ENCODE data around the gene DTX2. TPM values are rescaled to one million over a fixed set of nuclear protein-coding genes. Genes with fewer than 3 reads are reported as not detected.
"Not testable (repeated sequence)": the region's sequence is repeated elsewhere in the genome, so short reads cannot be mapped to it uniquely, and the experiment has no call there.

Gene DTX2
- total and polyA plus RNA-seq, 3 experiments from 2014 or later = 15.7 to 23.4 (median 17.9) TPM

DNA sequence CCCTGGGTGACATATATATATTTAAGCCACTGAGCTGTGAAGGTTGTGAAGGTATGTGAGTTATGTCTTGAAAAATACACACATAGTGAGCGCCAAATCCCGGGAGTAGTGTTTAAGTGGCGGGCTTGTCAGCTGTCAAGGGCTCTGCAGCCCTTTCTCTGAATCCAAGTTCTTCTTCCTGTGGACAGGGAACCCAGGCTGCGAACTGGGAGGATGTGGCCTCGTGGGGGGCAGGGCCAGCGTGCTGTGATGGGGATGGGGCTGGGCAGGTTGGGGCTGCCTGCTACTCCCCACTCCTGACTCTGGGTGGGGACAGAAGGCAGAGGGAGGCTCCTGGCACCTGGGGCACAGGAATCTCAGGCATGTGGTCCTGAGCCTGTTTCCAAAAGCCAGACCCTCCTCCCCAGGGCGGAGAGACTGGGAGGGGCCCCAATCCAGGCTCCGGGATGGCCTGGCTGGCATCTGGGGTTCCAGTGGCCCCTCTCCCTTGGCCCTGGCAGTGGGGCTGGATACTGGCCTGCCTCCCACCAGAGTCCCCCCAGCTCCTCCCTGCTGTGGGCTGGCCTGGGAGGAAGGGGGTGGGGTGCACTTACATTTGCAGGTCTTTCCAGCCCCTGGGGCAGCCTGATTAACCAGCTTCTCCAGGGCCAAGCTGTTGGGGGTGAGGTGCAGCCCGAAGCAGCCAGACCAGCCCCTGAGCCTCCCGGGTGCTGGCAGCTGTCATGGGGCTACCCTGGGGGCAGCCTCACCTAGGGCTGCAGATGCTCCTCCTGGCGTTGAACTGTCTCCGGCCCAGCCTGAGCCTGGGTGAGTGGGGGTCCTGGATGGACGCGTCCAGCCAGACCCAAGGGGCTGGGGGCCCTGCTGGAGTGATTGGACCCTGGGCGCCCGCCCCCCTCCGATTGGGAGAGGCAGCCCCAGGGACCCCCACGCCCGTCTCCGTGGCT is 48.7 kb downstream of the DTX2 start, which contains the start of gene UPK3B:
UPK3B (plus strand) TSS at position 622 of the 947 bp plus-strand sequence; CDS start at position 723, 101 bp downstream.
- POLR2A ChIA-PET = no interaction called here
- peak within 1 kb of the TSS in 1 of 8 donors; percentile 38 for H3K27ac Mint-ChIP-seq

DNA sequence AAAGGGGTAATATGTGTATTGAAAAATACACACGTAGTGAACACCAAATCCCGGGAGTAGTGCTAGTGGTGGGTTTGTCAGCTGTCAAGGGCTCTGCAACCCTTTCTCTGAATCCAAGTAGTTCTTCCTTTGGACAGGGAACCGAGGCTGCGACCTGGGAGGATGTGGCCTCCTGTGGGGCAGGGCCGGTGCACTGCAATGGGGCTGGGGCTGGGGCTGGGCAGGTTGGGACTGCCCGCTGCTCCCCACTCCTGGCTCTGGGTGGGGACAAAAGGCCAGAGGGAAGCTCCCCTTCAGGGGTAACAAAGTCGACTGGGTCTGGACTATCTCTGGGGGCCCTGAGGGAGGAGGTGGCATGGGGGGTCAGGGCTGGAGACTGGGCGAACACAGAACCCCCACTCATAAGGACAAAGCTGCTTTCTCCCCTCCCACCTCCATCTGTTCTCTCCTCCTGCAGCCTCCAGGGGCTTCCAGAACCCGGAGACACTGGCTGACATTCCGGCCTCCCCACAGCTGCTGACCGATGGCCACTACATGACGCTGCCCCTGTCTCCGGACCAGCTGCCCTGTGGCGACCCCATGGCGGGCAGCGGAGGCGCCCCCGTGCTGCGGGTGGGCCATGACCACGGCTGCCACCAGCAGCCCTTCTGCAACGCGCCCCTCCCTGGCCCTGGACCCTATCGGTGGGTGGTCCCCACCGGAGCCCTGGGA is 49.8 kb downstream of the DTX2 start:
- H3K4me3 Mint-ChIP-seq; H3K9me3 Mint-ChIP-seq; H3K36me3 Mint-ChIP-seq; H3K4me1 ChIP-seq (ENCODE audit: insufficient read depth, low read length); H3K36me3 ChIP-seq (ENCODE audit: insufficient read depth, low read length); H3K27ac ChIP-seq (ENCODE audit: low read depth, low read length); DNase-seq; H3K27me3 ChIP-seq (ENCODE audit: insufficient read depth, low read length, poor library complexity, severe bottlenecking); H3K9me3 ChIP-seq (ENCODE audit: low read length); H3K4me3 ChIP-seq (ENCODE audit: low read length); H3K27me3 Mint-ChIP-seq; H3K27ac Mint-ChIP-seq; H3K4me1 Mint-ChIP-seq; CTCF ChIA-PET; POLR2A ChIA-PET: not testable (repeated sequence)

More for the DNA sequence above, 48.7 kb downstream of the DTX2 start, which contains the start of gene UPK3B:
- CTCF ChIA-PET = no interaction called here
- Mint-ChIP-seq H3K36me3 (peaks cover 0 to 10% (median 3%) of the 10 kb centered on the region in 3 donors), H3K27me3 (peaks cover 0 to 3% of the 10 kb centered on the region in 2 donors), H3K4me3 (no peak within 1 kb of the TSS), H3K9me3 (no peaks in the 10 kb centered on the region), H3K4me1 (no peaks in the 10 kb centered on the region)
- Histone ChIP-seq H3K27me3 (ENCODE audit: insufficient read depth, low read length, poor library complexity, severe bottlenecking) (no peaks in the 10 kb centered on the region), H3K4me3 (ENCODE audit: low read length) (no peak within 1 kb of the TSS), H3K36me3 (ENCODE audit: insufficient read depth, low read length) (no peaks in the 10 kb centered on the region), H3K27ac (ENCODE audit: low read depth, low read length) (no peak within 1 kb of the TSS), H3K9me3 (ENCODE audit: low read length) (no peaks in the 10 kb centered on the region), H3K4me1 (ENCODE audit: insufficient read depth, low read length) (no peaks in the 10 kb centered on the region)
- no peak for DNase-seq

DNA sequence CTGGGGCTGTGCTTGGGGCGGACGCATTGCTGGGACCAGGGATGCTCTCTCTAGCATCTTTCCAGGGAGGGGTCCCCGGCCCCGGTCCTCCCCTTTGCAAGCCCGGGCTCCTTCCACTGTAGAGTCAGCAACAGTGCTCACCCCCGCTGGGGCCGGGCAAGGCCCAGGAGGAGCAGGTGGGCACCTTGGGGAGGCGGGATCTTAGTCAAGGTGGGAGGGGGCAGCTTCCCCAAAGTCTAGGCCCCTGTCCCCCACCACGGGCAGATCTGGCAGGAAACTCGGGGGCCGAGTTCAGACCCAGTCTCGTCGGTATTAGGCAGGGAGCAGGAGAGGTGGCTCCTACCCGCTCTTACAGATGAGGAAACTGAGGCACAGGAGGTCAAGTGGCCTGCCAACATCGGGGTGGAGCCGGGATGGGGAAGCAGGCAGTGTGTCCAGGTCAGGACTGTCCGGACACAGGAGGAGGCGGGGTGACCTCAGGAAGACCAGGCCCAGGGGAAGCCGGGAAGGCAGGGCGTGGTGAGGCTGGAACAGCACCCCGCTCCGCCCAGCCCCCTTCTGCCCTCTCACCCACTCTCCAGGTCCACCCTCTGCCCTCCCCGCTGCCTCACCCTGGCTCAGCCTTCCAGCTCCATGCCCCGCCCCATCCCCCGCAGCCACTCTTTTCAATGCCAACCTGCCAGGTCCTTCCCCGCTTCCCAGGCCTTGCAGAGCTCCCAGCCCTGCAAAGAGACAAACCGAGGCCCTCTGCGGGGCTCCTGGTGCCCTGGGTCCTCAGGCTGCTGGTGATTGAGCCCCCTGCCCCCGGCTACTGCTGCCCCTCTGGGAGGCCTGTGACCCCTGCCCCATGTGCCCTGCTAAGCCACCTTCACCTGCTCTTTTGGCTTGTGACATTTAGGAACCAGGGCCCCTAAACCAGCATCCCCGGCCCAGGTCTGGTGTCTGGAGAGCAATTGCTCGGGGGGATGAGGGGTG is 50.7 kb downstream of the DTX2 start:
- POLR2A ChIA-PET; H3K9me3 Mint-ChIP-seq; H3K27me3 ChIP-seq (ENCODE audit: insufficient read depth, low read length, poor library complexity, severe bottlenecking); DNase-seq; H3K36me3 Mint-ChIP-seq; CTCF ChIA-PET; H3K4me3 Mint-ChIP-seq; H3K4me1 Mint-ChIP-seq; H3K4me3 ChIP-seq (ENCODE audit: low read length); H3K36me3 ChIP-seq (ENCODE audit: insufficient read depth, low read length); H3K9me3 ChIP-seq (ENCODE audit: low read length); H3K27me3 Mint-ChIP-seq; H3K4me1 ChIP-seq (ENCODE audit: insufficient read depth, low read length); H3K27ac Mint-ChIP-seq; H3K27ac ChIP-seq (ENCODE audit: low read depth, low read length): not testable (repeated sequence)

DNA sequence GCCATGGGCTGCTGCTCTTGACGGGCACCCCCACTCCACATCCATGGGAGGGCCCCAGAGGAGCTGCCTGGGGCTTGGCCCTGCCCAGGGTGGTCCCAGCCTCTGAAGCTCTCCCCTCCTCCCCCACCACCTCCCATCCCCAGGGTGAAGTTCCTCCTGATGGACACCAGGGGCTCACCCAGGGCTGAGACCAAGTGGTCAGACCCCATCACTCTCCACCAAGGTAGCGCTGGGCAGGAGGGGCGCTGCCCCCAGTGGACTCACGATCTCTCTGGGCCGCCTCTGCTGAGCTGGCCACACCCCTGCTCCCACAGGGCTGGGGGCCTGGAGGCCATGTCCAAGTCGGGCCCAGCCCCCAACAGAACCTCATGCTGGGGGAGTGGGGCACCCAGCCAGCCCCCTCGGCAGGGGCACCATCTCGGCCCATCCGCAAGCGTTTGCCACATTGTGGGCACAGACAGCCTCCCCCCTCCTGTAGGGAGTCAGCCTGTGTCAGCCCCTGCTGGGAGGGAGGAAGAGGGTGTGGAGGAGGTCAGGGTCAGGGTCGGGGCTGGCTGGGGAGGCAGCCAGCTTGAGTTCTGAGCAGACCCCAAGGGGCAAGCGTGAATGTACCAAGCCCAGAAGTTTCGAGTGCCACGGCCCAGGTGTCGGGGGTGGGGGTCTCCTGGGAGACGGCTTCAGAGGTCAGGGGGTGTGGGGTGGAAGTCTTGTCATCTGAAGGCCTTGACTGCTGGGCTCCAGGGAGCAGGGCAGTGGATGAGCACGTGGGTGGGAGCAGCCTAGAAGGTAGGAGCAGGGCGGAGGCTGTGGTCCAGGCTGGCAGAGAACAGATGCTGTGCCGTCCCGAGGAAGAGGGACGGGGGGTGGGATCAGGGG is 51.7 kb downstream of the DTX2 start:
- ChIA-PET CTCF (no interaction called here), POLR2A (no interaction called here)
- Mint-ChIP-seq H3K9me3 (no peaks in the 10 kb centered on the region), H3K27ac (no peak overlapping the region), H3K27me3 (peaks cover 0 to 4% of the 10 kb centered on the region in 2 donors), H3K4me3 (no peak overlapping the region), H3K36me3 (no peaks in the 10 kb centered on the region), H3K4me1 (no peaks in the 10 kb centered on the region)
- Histone ChIP-seq H3K36me3 (ENCODE audit: insufficient read depth, low read length) (no peaks in the 10 kb centered on the region), H3K9me3 (ENCODE audit: low read length) (no peaks in the 10 kb centered on the region), H3K4me3 (ENCODE audit: low read length) (no peak overlapping the region), H3K27ac (ENCODE audit: low read depth, low read length) (no peak overlapping the region), H3K27me3 (ENCODE audit: insufficient read depth, low read length, poor library complexity, severe bottlenecking) (no peaks in the 10 kb centered on the region), H3K4me1 (ENCODE audit: insufficient read depth, low read length) (no peaks in the 10 kb centered on the region)
- no peak for DNase-seq

DNA sequence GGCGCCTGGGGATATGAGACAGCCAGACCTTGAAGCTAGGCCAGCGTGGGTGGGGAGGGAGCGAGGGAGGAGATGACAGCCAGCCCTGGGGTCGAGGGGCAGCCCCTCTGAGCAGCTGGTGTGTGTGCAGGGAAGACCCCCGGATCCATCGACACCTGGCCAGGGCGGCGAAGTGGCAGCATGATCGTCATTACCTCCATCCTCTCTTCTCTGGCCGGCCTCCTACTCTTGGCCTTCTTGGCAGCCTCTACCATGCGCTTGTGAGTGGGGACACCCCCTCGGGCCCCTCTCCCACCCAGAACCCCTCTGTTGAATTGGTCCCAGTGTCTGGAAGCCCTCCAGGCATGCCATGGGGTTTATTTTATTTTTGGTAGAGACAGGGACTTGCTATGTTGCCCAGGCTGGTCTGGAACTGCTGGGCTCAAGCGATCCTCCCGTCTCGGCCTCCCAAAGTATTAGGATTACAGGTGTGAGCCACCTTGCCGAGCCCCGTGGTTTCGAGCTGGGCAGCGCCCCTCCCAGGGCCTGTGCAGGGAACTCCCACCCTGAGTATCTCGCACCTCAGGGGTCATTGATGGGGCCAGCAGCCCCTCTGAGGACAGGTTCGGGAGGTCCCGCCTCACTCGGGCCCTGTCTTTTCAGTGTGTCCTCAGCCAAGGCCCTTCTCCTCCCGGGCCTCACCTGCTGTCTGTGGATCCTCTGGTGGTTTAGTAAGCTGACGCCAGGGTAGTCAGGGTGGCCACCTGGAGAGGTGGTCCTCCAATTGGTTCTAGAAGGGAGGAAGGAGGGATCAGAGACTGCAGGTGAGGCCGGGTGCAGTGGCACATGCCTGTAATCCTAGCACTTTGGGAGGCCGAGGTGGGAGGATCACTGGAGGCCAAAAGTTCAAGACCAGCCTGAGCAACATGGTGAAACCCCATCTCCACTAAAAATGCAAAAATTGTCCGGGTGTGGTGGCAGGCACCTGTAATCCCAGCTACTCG is 52.6 kb downstream of the DTX2 start:
- H3K9me3 Mint-ChIP-seq = no peaks in the 10 kb centered on the region
- H3K27ac Mint-ChIP-seq = no peak overlapping the region
- no peaks in the 10 kb centered on the region for H3K36me3 Mint-ChIP-seq
- Histone ChIP-seq H3K27me3 (ENCODE audit: insufficient read depth, low read length, poor library complexity, severe bottlenecking) (no peaks in the 10 kb centered on the region), H3K9me3 (ENCODE audit: low read length) (no peaks in the 10 kb centered on the region), H3K27ac (ENCODE audit: low read depth, low read length) (no peak overlapping the region), H3K36me3 (ENCODE audit: insufficient read depth, low read length) (no peaks in the 10 kb centered on the region), H3K4me3 (ENCODE audit: low read length) (no peak overlapping the region), H3K4me1 (ENCODE audit: insufficient read depth, low read length) (no peaks in the 10 kb centered on the region)
- H3K27me3 Mint-ChIP-seq = peaks cover 0 to 4% of the 10 kb centered on the region in 2 donors
- POLR2A ChIA-PET = interaction anchor here (0.6 kb wide), 1 partner anchor 737 kb away, joined by 3 read pairs; no protein-coding TSS in a partner anchor
- no peak for DNase-seq
- CTCF ChIA-PET = no interaction called here
- no peaks in the 10 kb centered on the region for H3K4me1 Mint-ChIP-seq
- no peak overlapping the region for H3K4me3 Mint-ChIP-seq

DNA sequence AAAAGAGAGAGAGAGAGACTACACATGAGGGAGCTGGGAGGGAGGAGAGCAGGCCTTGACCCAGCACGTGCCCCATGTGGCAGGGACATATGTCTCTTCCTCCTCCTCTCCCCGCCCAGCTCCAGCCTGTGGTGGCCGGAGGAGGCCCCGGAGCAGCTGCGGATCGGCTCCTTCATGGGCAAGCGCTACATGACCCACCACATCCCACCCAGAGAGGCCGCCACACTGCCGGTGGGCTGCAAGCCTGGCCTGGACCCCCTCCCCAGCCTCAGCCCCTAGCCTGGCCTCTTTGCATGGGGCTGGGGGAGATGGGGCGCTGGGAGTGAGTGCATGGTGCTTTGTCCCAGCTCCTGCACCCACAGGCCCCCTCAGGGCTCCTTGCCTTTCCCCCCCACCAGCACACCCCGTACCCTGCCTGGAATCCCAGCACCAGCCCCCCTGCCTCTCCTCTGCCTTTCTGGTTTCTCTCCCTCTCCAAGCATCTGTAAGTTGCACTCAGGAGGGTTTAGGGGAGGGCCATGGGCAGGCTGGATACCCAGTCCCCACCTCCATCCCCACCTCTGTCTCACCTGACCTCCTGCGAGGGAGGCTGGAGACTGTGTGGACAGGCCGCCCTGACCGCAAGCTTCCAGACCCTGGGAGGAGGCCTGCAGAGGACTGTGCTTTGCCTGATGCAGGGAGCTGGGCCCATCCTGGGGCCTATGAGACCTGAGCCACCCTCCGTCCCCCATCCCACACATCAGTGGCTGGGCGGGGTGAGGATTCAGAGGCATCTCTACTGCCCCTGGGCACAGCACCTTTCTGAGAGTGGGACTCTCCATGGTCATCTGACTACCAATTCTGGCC is 53.6 kb downstream of the DTX2 start:
- no peak for DNase-seq
- H3K27ac Mint-ChIP-seq = no peak overlapping the region
- Histone ChIP-seq H3K4me1 (ENCODE audit: insufficient read depth, low read length) (no peaks in the 10 kb centered on the region), H3K36me3 (ENCODE audit: insufficient read depth, low read length) (no peaks in the 10 kb centered on the region), H3K27ac (ENCODE audit: low read depth, low read length) (no peak overlapping the region), H3K27me3 (ENCODE audit: insufficient read depth, low read length, poor library complexity, severe bottlenecking) (no peaks in the 10 kb centered on the region), H3K4me3 (ENCODE audit: low read length) (no peak overlapping the region), H3K9me3 (ENCODE audit: low read length) (no peaks in the 10 kb centered on the region)
- CTCF ChIA-PET = no interaction called here
- POLR2A ChIA-PET = interaction anchor here (0.6 kb wide), 1 partner anchor 736 kb away, joined by 3 read pairs; no protein-coding TSS in a partner anchor
- no peaks in the 10 kb centered on the region for H3K4me1 Mint-ChIP-seq
- H3K36me3 Mint-ChIP-seq = no peaks in the 10 kb centered on the region
- no peaks in the 10 kb centered on the region for H3K9me3 Mint-ChIP-seq
- H3K4me3 Mint-ChIP-seq = no peak overlapping the region
- peaks cover 0 to 3% of the 10 kb centered on the region in 2 donors for H3K27me3 Mint-ChIP-seq

Data from CD8-positive, alpha-beta memory T cell (primary cell).